Mesenteric fat pad (tissue), 1 donor: ENCODE data around the gene CPA1. TPM values are rescaled to one million over a fixed set of nuclear protein-coding genes. Genes with fewer than 3 reads are reported as not detected.

Experiments used
- DNase-seq: peaks from one replicate; pipeline ENCODE4 v3.0.0-alpha.2; 2020; ENCODE audit warnings: low spot score
- total RNA-seq: library from RNA; stranded (reverse); fragmentation: NEBNext Ultra II Directional; extraction: Animal tissue kit (Norgen Biotek cat#: 25700); gene quantifications from one replicate; pipeline ENCODE4 v1.2.1, GENCODE V29; 2021
- donor health status: DM: yes; HTN: yes; CAD: no.

The CPA1 gene
- total RNA-seq, 1 donor from 2014 or later, result 4.0 TPM

DNA sequence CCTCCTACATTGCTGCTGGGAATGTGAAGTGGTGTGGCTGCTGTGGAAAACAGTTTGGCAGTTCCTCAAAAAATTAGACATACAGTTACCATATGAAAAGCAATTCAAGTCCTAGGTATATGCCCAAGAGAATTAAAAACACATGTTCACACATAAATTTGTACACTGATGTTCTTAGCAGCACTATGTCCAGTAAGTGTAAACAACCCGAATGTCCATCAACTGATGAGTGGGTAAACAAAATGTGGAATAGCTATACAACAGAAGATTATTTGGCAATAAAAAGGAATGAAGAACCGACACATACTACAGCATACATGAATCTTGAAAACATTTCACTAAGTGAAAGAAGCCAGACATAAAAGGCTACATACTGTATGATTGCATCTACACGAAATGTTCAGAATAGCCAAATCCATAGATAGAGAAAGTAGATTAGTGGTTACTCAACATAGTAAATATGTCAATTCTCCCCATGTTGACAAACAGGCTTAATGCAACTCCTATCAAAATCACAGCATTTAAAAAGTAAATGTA lies 43.3 kb downstream of the CPA1 start:
- no peak for DNase-seq

DNA sequence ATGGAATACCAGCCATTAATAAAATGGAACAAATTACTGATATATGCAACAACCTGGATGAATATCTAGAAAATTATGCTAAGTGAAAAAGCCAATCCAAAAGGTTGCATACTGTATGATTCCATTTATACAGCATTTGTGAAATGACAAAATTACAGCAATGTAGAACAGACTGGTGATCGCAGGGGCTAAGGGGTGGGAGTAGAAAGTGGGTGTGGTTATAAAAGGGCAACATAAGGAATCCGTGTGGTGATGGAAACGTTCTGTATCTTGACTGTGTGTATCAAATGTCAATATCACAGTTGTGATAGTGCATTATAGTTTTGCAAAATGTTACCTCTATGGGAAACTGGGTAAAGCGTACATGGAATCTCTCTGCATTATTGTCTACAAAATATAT lies 45.5 kb downstream of the CPA1 start:
- no peak for DNase-seq

DNA sequence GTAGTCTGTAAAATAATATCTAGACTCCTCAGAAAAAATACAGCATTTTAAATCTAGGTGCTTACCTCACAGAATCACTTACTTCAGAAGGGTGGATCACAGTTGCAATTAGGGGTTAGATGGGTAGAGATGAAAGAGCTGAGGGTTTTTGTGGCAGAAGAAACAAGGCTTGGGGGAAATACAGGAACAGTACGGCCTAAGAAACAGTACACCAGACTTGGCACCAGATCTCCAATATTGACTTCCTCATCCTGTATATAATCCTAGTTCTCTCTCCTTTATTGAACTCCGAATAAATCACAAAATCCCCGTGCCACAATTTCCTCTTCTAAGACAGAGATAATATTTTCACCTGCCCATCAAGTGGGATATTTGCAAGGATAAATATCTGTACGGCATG lies 46.3 kb downstream of the CPA1 start:
- DNase-seq, result no peak

DNA sequence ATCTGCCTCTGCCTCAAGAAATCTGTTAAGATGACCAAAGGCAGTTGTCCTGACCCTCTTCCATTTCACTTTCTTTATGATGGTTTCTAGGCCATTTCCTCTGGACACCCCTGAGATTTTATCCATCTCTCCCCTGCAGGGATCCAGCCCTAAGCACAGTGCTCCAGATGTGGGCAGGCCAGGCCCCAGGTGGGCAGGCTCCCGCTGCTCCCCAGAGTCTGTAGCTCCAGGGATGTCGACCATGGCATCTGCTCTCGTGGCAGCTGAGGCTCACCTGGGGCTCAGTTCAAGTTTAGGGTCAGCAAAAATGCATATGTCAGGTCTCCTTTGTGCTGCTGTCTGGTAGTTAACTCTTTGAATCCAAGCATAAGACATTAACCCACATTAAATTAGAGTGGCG lies 48.7 kb downstream of the CPA1 start:
- no peak for DNase-seq

DNA sequence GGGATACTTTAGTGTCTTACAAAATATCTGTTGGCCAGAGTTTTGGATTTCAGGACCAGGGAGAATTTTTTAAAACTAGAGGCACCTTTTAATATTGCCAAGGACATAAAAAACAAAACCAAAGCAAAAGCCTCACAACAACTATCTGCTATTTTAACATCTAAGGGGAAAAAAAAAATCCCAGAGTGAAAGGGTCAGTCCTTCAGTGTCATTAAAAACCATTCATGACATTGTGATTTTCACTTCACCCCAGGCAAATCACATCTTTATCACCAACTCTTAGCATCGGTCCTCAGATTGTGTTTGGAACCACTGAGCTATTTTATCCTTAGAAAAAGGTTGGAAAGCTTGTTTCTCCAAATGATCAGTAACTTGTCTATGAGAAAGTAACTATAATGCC lies 49.8 kb downstream of the CPA1 start:
- DNase-seq, result no peak

DNA sequence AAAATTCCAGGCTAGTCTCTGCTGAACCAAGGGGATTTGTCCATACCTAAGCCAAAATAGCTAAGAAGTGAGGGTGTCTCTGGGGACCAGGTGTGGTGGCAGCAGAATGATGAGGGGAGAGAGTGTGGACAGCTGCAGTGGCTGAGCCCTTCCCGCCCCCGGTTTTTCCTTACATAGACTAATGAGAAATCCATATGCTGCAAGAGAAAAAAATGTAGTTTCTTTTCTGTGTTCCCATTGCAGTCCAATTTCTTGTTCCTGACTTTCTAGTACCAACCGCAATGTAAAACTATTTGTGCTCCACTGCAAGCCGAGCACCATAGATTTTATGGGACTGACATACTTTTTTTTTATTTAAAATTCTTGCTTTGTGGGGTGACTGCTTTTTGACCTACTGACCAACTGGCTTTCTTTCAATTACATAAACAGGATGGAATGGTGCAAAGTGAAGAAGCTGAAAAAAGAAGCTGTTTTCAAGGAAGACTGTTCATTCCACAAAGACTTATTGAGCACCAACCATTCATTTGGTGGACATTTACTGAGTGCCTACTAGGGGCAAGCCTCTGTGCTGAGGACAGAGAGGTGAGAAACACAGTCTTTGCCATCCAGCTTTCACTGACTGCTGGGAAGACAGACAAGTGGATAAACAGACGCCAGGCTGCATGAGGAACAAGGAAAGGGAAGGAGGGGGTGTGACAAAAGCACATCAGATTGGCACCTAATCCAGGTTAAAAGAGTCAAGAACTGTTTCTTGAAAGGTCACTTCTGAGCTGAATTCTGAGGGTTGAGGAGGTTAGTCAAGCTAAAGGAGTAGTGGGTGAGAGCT lies 50.8 kb downstream of the CPA1 start:
- DNase-seq, result no peak

DNA sequence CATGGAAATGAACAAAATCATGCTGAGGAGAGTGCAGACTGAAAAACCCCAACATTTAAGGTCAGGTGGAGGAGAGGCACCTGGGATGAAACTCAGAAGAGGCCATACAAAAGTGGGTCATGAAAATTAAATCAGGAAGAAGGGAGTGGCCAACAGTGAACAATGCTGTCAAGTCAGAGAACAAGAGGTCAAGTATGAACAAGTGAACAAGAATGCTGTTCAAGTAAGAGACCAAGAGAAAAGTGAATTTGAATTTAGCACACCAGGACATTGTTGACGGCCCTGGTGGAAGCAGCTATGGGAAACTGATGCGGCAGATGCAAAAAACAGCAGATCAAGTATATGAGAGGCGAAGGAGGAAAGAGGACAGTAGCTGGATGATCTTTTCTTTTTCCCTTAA lies 52.6 kb downstream of the CPA1 start:
- no peak for DNase-seq

DNA sequence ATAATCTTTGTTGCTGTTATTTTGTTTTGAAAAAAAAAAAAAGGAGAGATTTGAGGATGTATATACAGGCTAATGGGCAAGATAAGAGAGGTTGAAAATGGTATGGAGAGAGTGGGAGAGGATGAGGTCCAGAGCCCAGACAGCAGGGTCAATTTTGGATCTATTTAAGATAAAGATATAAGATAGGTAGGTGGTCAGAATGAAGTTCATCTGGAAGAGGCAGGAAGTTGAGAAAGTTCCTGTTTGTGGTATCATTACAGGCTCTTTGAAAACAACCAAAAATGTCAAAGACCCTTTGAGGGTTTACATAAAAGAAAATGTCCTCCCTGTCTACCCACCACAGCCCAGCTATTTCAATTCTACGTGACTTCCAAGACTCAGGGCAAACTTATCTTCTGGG lies 53.0 kb downstream of the CPA1 start:
- DNase-seq, result no peak

DNA sequence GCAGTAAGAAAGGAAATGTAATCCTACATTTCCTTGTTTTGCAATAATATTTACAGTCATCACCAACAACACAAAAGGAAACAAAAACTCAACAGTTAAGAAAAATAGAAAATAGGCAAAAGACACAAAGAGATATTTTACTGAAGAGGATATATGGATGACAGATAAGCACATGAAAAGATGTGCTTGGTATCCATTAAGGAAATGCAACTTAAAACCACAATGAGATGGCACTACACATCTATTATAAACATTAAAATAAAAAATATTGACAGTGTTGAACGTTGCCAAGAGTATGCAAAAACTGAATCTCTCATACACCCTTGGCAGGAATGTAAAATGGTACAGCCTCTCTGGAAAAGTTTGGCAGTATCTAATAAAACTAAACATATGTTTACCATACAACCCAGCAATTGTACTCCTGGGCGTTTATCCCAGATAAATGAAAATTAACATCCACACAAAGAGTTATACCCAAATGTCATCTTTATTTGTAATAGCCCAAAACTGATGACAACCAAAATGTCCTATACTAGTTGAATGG lies 55.1 kb downstream of the CPA1 start:
- no peak for DNase-seq

DNA sequence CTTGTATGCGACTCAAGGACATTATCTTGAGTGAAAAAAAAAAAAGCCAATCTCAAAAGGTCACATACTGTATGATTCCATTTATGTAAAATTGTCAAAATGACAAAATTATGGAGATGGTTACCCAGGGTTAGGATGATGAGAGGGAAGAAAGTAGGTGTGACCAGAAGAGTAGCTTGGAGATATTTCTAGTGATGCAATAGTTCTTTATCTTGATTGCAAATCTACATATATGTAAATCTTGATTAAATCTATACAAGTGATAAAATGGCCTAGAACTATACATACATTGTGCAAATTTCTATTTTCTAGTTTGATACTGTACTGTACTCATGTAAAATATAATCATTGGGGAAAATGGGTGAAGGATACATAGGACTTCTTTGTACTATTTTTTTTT lies 56.0 kb downstream of the CPA1 start:
- DNase-seq, result no peak

Other genes starting within 250 kb of the CPA1 start
- gene TMEM209, start 175.1 kb upstream of the CPA1 start, total RNA-seq, result 17.2 TPM
- 0.39 TPM for gene SSMEM1, start 172.6 kb upstream of the CPA1 start, total RNA-seq
- 2.2 TPM for gene CPA2, start 113.6 kb upstream of the CPA1 start, total RNA-seq
- gene CPA4, start 87.3 kb upstream of the CPA1 start, total RNA-seq, result 3.2 TPM
- gene CPA5, start 35.7 kb upstream of the CPA1 start, total RNA-seq, result not detected
- 9.3 TPM for gene CEP41, start 60.5 kb downstream of the CPA1 start, total RNA-seq
- 963 TPM for gene MEST, start 111.6 kb downstream of the CPA1 start, total RNA-seq